ENCODE data around the gene SMARCA2.

SMARCA2 gene

DNA sequence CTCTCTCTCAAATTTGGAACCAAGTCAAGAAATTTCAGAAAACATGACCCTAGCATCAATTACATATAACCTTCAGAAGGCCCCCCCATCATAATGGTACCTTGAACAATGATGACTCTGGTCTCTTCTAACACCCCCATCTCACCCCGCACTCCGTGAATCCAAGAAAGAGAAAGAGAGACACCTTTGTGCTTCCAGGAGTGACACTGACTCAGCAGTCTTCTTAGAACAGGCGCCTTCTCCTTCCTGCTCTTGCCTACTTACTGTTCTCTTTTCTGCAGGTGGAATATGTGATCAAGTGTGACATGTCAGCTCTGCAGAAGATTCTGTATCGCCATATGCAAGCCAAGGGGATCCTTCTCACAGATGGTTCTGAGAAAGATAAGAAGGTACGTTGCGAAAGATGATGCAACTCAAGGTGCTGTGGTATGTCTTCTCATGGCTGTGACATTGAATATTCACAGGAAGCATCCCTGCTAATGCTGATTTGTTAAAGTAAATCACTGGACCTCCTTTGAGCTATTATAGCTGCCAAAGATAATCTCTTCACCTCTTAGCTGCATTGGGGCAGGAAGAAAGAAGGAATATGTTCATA lies 81.3 kb downstream of the SMARCA2 start:
- Histone ChIP-seq H4K20me1 (ENCODE audit: insufficient read depth, low read length) (no peaks in the 10 kb centered on the region), H3K4me2 (ENCODE audit: low read depth, low read length) (no peak overlapping the region), H3K27me3 (replicated peaks; ENCODE audit: insufficient read depth, low read length) (no peaks in the 10 kb centered on the region), H3F3A (ENCODE audit: insufficient read depth, low read length) (no peaks in the 10 kb centered on the region), H3K9ac (ENCODE audit: low read length) (no peak overlapping the region), H2AFZ (ENCODE audit: low read length) (no peak overlapping the region), H3K36me3 (replicated peaks; ENCODE audit: insufficient read depth, low read length) (peaks cover 4% of the 10 kb centered on the region; the same call in 1 of the 2 replicates), H3K4me1 (ENCODE audit: low read length) (no peaks in the 10 kb centered on the region), H3K9me3 (replicated peaks; ENCODE audit: insufficient read depth, low read length) (no peaks in the 10 kb centered on the region), H3K27ac (ENCODE audit: low read length) (no peak overlapping the region), H3K4me3 (ENCODE audit: low read length) (no peak overlapping the region), H3K9me2 (replicated peaks; ENCODE audit: insufficient read depth, low read length) (no peaks in the 10 kb centered on the region), H3K79me2 (ENCODE audit: low read length) (no peaks in the 10 kb centered on the region)
- TF ChIP-seq EZH2 (optimal IDR thresholded peaks at IDR 0.05; ENCODE audit: low read depth, low read length) (no peak), EZH2phosphoT487 (IDR thresholded peaks at IDR 0.05; ENCODE audit: low read length) (no peak)
- TF ChIP-seq, protein P1, sequence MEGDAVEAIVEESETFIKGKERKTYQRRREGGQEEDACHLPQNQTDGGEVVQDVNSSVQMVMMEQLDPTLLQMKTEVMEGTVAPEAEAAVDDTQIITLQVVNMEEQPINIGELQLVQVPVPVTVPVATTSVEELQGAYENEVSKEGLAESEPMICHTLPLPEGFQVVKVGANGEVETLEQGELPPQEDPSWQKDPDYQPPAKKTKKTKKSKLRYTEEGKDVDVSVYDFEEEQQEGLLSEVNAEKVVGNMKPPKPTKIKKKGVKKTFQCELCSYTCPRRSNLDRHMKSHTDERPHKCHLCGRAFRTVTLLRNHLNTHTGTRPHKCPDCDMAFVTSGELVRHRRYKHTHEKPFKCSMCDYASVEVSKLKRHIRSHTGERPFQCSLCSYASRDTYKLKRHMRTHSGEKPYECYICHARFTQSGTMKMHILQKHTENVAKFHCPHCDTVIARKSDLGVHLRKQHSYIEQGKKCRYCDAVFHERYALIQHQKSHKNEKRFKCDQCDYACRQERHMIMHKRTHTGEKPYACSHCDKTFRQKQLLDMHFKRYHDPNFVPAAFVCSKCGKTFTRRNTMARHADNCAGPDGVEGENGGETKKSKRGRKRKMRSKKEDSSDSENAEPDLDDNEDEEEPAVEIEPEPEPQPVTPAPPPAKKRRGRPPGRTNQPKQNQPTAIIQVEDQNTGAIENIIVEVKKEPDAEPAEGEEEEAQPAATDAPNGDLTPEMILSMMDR (IDR thresholded peaks at IDR 0.05; ENCODE audit: low read length): no peak
- DNase-seq: no peak

GRCh38 chr9:2106666-2107065 lies 91.5 kb downstream of the SMARCA2 start:
- no peak overlapping the region for H3K4me2 ChIP-seq (ENCODE audit: low read depth, low read length)
- no peak overlapping the region for H3K27ac ChIP-seq (ENCODE audit: low read length)
- DNase-seq: no peak
- H4K20me1 ChIP-seq (ENCODE audit: insufficient read depth, low read length): no peaks in the 10 kb centered on the region
- peaks cover 2% of the 10 kb centered on the region; the same call in 1 of the 2 replicates for H3K36me3 ChIP-seq (replicated peaks; ENCODE audit: insufficient read depth, low read length)
- no peak overlapping the region for H2AFZ ChIP-seq (ENCODE audit: low read length)
- no peaks in the 10 kb centered on the region for H3F3A ChIP-seq (ENCODE audit: insufficient read depth, low read length)
- H3K9me2 ChIP-seq (replicated peaks; ENCODE audit: insufficient read depth, low read length): no peaks in the 10 kb centered on the region
- no peaks in the 10 kb centered on the region for H3K27me3 ChIP-seq (replicated peaks; ENCODE audit: insufficient read depth, low read length)
- no peaks in the 10 kb centered on the region for H3K9me3 ChIP-seq (replicated peaks; ENCODE audit: insufficient read depth, low read length)
- H3K4me3 ChIP-seq (ENCODE audit: low read length): no peak overlapping the region
- no peak overlapping the region for H3K9ac ChIP-seq (ENCODE audit: low read length)
- no peaks in the 10 kb centered on the region for H3K79me2 ChIP-seq (ENCODE audit: low read length)
- no peaks in the 10 kb centered on the region for H3K4me1 ChIP-seq (ENCODE audit: low read length)
- TF ChIP-seq EZH2phosphoT487 (IDR thresholded peaks at IDR 0.05; ENCODE audit: low read length): no peak
- no peak for TF ChIP-seq EZH2 (optimal IDR thresholded peaks at IDR 0.05; ENCODE audit: low read depth, low read length)

GRCh38 chr9:2107906-2108451 lies 92.8 kb downstream of the SMARCA2 start:
- Histone ChIP-seq H3K27me3 (replicated peaks; ENCODE audit: insufficient read depth, low read length) (no peaks in the 10 kb centered on the region), H3K36me3 (replicated peaks; ENCODE audit: insufficient read depth, low read length) (peaks cover 4% of the 10 kb centered on the region; the same call in 1 of the 2 replicates), H4K20me1 (ENCODE audit: insufficient read depth, low read length) (no peaks in the 10 kb centered on the region), H3K9me3 (replicated peaks; ENCODE audit: insufficient read depth, low read length) (no peaks in the 10 kb centered on the region), H3K79me2 (ENCODE audit: low read length) (no peaks in the 10 kb centered on the region), H3F3A (ENCODE audit: insufficient read depth, low read length) (no peaks in the 10 kb centered on the region), H3K27ac (ENCODE audit: low read length) (no peak overlapping the region), H3K9me2 (replicated peaks; ENCODE audit: insufficient read depth, low read length) (no peaks in the 10 kb centered on the region), H3K9ac (ENCODE audit: low read length) (no peak overlapping the region), H2AFZ (ENCODE audit: low read length) (no peak overlapping the region), H3K4me1 (ENCODE audit: low read length) (no peaks in the 10 kb centered on the region), H3K4me2 (ENCODE audit: low read depth, low read length) (no peak overlapping the region), H3K4me3 (ENCODE audit: low read length) (no peak overlapping the region)
- no peak for DNase-seq
- TF ChIP-seq, protein P1 (IDR thresholded peaks at IDR 0.05; ENCODE audit: low read length): no peak
- TF ChIP-seq EZH2 (optimal IDR thresholded peaks at IDR 0.05; ENCODE audit: low read depth, low read length): no peak
- no peak for TF ChIP-seq EZH2phosphoT487 (IDR thresholded peaks at IDR 0.05; ENCODE audit: low read length)

- Histone ChIP-seq H3K36me3 (replicated peaks; ENCODE audit: insufficient read depth, low read length) (peaks cover 4% of the 10 kb centered on the region; the same call in 1 of the 2 replicates), H3K27ac (ENCODE audit: low read length) (no peak overlapping the region), H3K79me2 (ENCODE audit: low read length) (no peaks in the 10 kb centered on the region), H4K20me1 (ENCODE audit: insufficient read depth, low read length) (no peaks in the 10 kb centered on the region), H3K9ac (ENCODE audit: low read length) (no peak overlapping the region), H3F3A (ENCODE audit: insufficient read depth, low read length) (no peaks in the 10 kb centered on the region), H3K9me3 (replicated peaks; ENCODE audit: insufficient read depth, low read length) (no peaks in the 10 kb centered on the region), H3K27me3 (replicated peaks; ENCODE audit: insufficient read depth, low read length) (no peaks in the 10 kb centered on the region), H2AFZ (ENCODE audit: low read length) (no peak overlapping the region), H3K9me2 (replicated peaks; ENCODE audit: insufficient read depth, low read length) (no peaks in the 10 kb centered on the region), H3K4me2 (ENCODE audit: low read depth, low read length) (no peak overlapping the region), H3K4me3 (ENCODE audit: low read length) (no peak overlapping the region), H3K4me1 (ENCODE audit: low read length) (no peaks in the 10 kb centered on the region)
- TF ChIP-seq, protein P1 (IDR thresholded peaks at IDR 0.05; ENCODE audit: low read length): no peak
- no peak for TF ChIP-seq EZH2phosphoT487 (IDR thresholded peaks at IDR 0.05; ENCODE audit: low read length)
- TF ChIP-seq EZH2 (optimal IDR thresholded peaks at IDR 0.05; ENCODE audit: low read depth, low read length): no peak
- DNase-seq: no peak
Observed at GRCh38 chr9:2109069-2109650, 94.0 kb downstream of the SMARCA2 start.

All from MM.1S (cell line).